ENCODE results near the gene TUBB.

GRCh38 chr6:30679765-30680535, 40.2 kb upstream of the TUBB start:
- TF ChIP-seq, protein P1, sequence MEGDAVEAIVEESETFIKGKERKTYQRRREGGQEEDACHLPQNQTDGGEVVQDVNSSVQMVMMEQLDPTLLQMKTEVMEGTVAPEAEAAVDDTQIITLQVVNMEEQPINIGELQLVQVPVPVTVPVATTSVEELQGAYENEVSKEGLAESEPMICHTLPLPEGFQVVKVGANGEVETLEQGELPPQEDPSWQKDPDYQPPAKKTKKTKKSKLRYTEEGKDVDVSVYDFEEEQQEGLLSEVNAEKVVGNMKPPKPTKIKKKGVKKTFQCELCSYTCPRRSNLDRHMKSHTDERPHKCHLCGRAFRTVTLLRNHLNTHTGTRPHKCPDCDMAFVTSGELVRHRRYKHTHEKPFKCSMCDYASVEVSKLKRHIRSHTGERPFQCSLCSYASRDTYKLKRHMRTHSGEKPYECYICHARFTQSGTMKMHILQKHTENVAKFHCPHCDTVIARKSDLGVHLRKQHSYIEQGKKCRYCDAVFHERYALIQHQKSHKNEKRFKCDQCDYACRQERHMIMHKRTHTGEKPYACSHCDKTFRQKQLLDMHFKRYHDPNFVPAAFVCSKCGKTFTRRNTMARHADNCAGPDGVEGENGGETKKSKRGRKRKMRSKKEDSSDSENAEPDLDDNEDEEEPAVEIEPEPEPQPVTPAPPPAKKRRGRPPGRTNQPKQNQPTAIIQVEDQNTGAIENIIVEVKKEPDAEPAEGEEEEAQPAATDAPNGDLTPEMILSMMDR (tag by site-specific recombination; IDR thresholded peaks at IDR 0.05): no peak
- TF ChIP-seq ZNF768 (tag by site-specific recombination; IDR thresholded peaks at IDR 0.05) (no peak), ZNF776 (tag by site-specific recombination; IDR thresholded peaks at IDR 0.05; ENCODE audit: borderline replicate concordance) (no peak), ZNF394 (tag by site-specific recombination; IDR thresholded peaks at IDR 0.05; ENCODE audit: borderline replicate concordance) (no peak), ZNF114 (tag by site-specific recombination; IDR thresholded peaks at IDR 0.05) (no peak), ZNF626 (tag by site-specific recombination; IDR thresholded peaks at IDR 0.05) (no peak)
- TF ChIP-seq, protein P2, sequence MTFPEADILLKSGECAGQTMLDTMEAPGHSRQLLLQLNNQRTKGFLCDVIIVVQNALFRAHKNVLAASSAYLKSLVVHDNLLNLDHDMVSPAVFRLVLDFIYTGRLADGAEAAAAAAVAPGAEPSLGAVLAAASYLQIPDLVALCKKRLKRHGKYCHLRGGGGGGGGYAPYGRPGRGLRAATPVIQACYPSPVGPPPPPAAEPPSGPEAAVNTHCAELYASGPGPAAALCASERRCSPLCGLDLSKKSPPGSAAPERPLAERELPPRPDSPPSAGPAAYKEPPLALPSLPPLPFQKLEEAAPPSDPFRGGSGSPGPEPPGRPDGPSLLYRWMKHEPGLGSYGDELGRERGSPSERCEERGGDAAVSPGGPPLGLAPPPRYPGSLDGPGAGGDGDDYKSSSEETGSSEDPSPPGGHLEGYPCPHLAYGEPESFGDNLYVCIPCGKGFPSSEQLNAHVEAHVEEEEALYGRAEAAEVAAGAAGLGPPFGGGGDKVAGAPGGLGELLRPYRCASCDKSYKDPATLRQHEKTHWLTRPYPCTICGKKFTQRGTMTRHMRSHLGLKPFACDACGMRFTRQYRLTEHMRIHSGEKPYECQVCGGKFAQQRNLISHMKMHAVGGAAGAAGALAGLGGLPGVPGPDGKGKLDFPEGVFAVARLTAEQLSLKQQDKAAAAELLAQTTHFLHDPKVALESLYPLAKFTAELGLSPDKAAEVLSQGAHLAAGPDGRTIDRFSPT (tag by site-specific recombination; IDR thresholded peaks at IDR 0.05): no peak
